ENCODE data around the gene CCDC122. TPM values are rescaled to one million over a fixed set of nuclear protein-coding genes. Genes with fewer than 3 reads are reported as not detected.

The CCDC122 gene
- total and polyA plus RNA-seq, 2 donors from 2014 or later: 4.3 to 11.7 TPM

GRCh38 chr13:43800828-43801227, 78.7 kb downstream of the CCDC122 start:
- intact Hi-C loops (cut with DNase I): loop anchor here (10.0 kb wide), 1 partner anchor 496 kb away; no protein-coding TSS in a partner anchor
- no peaks in the 10 kb centered on the region for H3K27me3 ChIP-seq (ENCODE audit: control insufficient read depth, insufficient read depth, low read length)
- DNase-seq: no peak
- no peak overlapping the region for H3K4me3 ChIP-seq (ENCODE audit: low read length in 3 of 3)
- H3K36me3 ChIP-seq (ENCODE audit: control insufficient read depth in 2 of 3, insufficient read depth in 3 of 3, low read length in 3 of 3): no peaks in the 10 kb centered on the region
- FAIRE-seq: no peak
- no peak overlapping the region for H3K27ac ChIP-seq (ENCODE audit: low read depth in 2 of 2, low read length in 2 of 2)
- TF ChIP-seq CTCF (IDR thresholded peaks at IDR 0.05; ENCODE audit: borderline replicate concordance, extremely low read depth, insufficient read depth): no peak
- no peaks in the 10 kb centered on the region for H3K9me3 ChIP-seq (ENCODE audit: control insufficient read depth in 2 of 3, insufficient read depth in 1 of 3, low read length in 3 of 3)
- H3K4me1 ChIP-seq (ENCODE audit: control insufficient read depth in 2 of 3, insufficient read depth in 2 of 3, low read depth in 1 of 3, low read length in 3 of 3): no peaks in the 10 kb centered on the region
- H3K9ac ChIP-seq (ENCODE audit: low read length in 3 of 3): no peak overlapping the region

GRCh38 chr13:43799191-43799590, 80.3 kb downstream of the CCDC122 start:
- Histone ChIP-seq H3K4me1 (ENCODE audit: control insufficient read depth in 2 of 3, insufficient read depth in 2 of 3, low read depth in 1 of 3, low read length in 3 of 3) (no peaks in the 10 kb centered on the region), H3K9ac (ENCODE audit: low read length in 3 of 3) (no peak overlapping the region), H3K27ac (ENCODE audit: low read depth in 2 of 2, low read length in 2 of 2) (no peak overlapping the region), H3K27me3 (ENCODE audit: control insufficient read depth, insufficient read depth, low read length) (no peaks in the 10 kb centered on the region), H3K9me3 (ENCODE audit: control insufficient read depth in 2 of 3, insufficient read depth in 1 of 3, low read length in 3 of 3) (no peaks in the 10 kb centered on the region), H3K36me3 (ENCODE audit: control insufficient read depth in 2 of 3, insufficient read depth in 3 of 3, low read length in 3 of 3) (no peaks in the 10 kb centered on the region), H3K4me3 (ENCODE audit: low read length in 3 of 3) (no peak overlapping the region)
- TF ChIP-seq CTCF (IDR thresholded peaks at IDR 0.05; ENCODE audit: borderline replicate concordance, extremely low read depth, insufficient read depth): no peak
- FAIRE-seq (no peak), DNase-seq (no peak)
- intact Hi-C loops (cut with DNase I): no loop called here

- H3K4me1 ChIP-seq (ENCODE audit: control insufficient read depth in 2 of 3, insufficient read depth in 2 of 3, low read depth in 1 of 3, low read length in 3 of 3): no peaks in the 10 kb centered on the region
- no peaks in the 10 kb centered on the region for H3K27me3 ChIP-seq (ENCODE audit: control insufficient read depth, insufficient read depth, low read length)
- no peaks in the 10 kb centered on the region for H3K9me3 ChIP-seq (ENCODE audit: control insufficient read depth in 2 of 3, insufficient read depth in 1 of 3, low read length in 3 of 3)
- no peaks in the 10 kb centered on the region for H3K36me3 ChIP-seq (ENCODE audit: control insufficient read depth in 2 of 3, insufficient read depth in 3 of 3, low read length in 3 of 3)
- DNase-seq (no peak), FAIRE-seq (no peak)
- intact Hi-C loops (cut with DNase I): no loop called here
- H3K9ac ChIP-seq (ENCODE audit: low read length in 3 of 3): no peak overlapping the region
- H3K27ac ChIP-seq (ENCODE audit: low read depth in 2 of 2, low read length in 2 of 2): no peak overlapping the region
- no peak overlapping the region for H3K4me3 ChIP-seq (ENCODE audit: low read length in 3 of 3)
- TF ChIP-seq CTCF (IDR thresholded peaks at IDR 0.05; ENCODE audit: borderline replicate concordance, extremely low read depth, insufficient read depth): no peak
Measured at GRCh38 chr13:43797869-43798268, 81.7 kb downstream of the CCDC122 start.

- H3K4me3 ChIP-seq (ENCODE audit: low read length in 3 of 3): no peak overlapping the region
- no peaks in the 10 kb centered on the region for H3K36me3 ChIP-seq (ENCODE audit: control insufficient read depth in 2 of 3, insufficient read depth in 3 of 3, low read length in 3 of 3)
- DNase-seq (no peak), FAIRE-seq (no peak)
- H3K27me3 ChIP-seq (ENCODE audit: control insufficient read depth, insufficient read depth, low read length): no peaks in the 10 kb centered on the region
- no peak overlapping the region for H3K9ac ChIP-seq (ENCODE audit: low read length in 3 of 3)
- H3K27ac ChIP-seq (ENCODE audit: low read depth in 2 of 2, low read length in 2 of 2): no peak overlapping the region
- no peaks in the 10 kb centered on the region for H3K9me3 ChIP-seq (ENCODE audit: control insufficient read depth in 2 of 3, insufficient read depth in 1 of 3, low read length in 3 of 3)
- TF ChIP-seq CTCF (IDR thresholded peaks at IDR 0.05; ENCODE audit: borderline replicate concordance, extremely low read depth, insufficient read depth): no peak
- intact Hi-C loops (cut with DNase I): no loop called here
- no peaks in the 10 kb centered on the region for H3K4me1 ChIP-seq (ENCODE audit: control insufficient read depth in 2 of 3, insufficient read depth in 2 of 3, low read depth in 1 of 3, low read length in 3 of 3)
Measured at GRCh38 chr13:43797159-43797558, 82.4 kb downstream of the CCDC122 start.

Data from kidney (tissue), 14 donors.